NCI-H146 treated with DMSO at 0.1 percent for 48 hours (cell line): ENCODE results near the gene OST4.

Experiments
- DNase-seq: peaks from one replicate; lab custom pipeline; 2025; ENCODE audit not compliant: unreplicated experiment; lab: John Stamatoyannopoulos, UW

Gene OST4

GRCh38 chr2:27093430-27094352 is 22.2 kb upstream of the OST4 start:
- DNase-seq, result no peak

GRCh38 chr2:27092696-27093429 is 21.4 kb upstream of the OST4 start:
- no peak for DNase-seq

- DNase-seq, result no peak
Observed at GRCh38 chr2:27091746-27092695, 20.6 kb upstream of the OST4 start.

GRCh38 chr2:27089111-27089954 is 17.9 kb upstream of the OST4 start:
- DNase-seq, result no peak

GRCh38 chr2:27088634-27089033 is 17.2 kb upstream of the OST4 start:
- DNase-seq, result no peak

- DNase-seq, result no peak
Observed at GRCh38 chr2:27087823-27088410, 16.5 kb upstream of the OST4 start.

- DNase-seq, result peak; percentile 49
Observed at GRCh38 chr2:27086724-27087593, 15.5 kb upstream of the OST4 start, which contains the start of gene KHK. Gene KHK, plus strand, starts transcription at chr2:27086772. Its CDS starts 488 bp downstream, at chr2:27087260.

GRCh38 chr2:27086090-27086723 is 14.8 kb upstream of the OST4 start:
- peak; percentile 81 for DNase-seq

- DNase-seq, result no peak
Observed at GRCh38 chr2:27085673-27086089, 14.2 kb upstream of the OST4 start.

GRCh38 chr2:27085062-27085672 is 13.7 kb upstream of the OST4 start:
- DNase-seq, result no peak

GRCh38 chr2:27084297-27085061 is 13.0 kb upstream of the OST4 start:
- no peak for DNase-seq

- no peak for DNase-seq
Observed at GRCh38 chr2:27083410-27084296, 12.2 kb upstream of the OST4 start.

- no peak for DNase-seq
Observed at GRCh38 chr2:27082773-27083409, 11.4 kb upstream of the OST4 start.

- DNase-seq, result no peak
Observed at GRCh38 chr2:27081984-27082772, 10.7 kb upstream of the OST4 start.

- DNase-seq, result no peak
Observed at GRCh38 chr2:27080603-27080936, 9.1 kb upstream of the OST4 start.
